GM21367 (cell line): ENCODE measurements around the gene COQ10B.

Source experiments
- ATAC-seq: cut with Tn5 transposase; IDR thresholded peaks from one replicate; pipeline ENCODE4 v1.9.1; 2021; ENCODE audit not compliant: unreplicated experiment

COQ10B gene

GRCh38 chr2:197499594-197500502, 46.5 kb downstream of the COQ10B start, which contains the start of the genes HSPD1 and HSPE1:
Gene HSPD1 (minus strand): TSS chr2:197499840. CDS start chr2:197498848, 992 bp downstream.
Gene HSPE1 (plus strand): TSS chr2:197500379. CDS start chr2:197500437, 58 bp downstream.
- ATAC-seq, result peak; percentile 73

DNA sequence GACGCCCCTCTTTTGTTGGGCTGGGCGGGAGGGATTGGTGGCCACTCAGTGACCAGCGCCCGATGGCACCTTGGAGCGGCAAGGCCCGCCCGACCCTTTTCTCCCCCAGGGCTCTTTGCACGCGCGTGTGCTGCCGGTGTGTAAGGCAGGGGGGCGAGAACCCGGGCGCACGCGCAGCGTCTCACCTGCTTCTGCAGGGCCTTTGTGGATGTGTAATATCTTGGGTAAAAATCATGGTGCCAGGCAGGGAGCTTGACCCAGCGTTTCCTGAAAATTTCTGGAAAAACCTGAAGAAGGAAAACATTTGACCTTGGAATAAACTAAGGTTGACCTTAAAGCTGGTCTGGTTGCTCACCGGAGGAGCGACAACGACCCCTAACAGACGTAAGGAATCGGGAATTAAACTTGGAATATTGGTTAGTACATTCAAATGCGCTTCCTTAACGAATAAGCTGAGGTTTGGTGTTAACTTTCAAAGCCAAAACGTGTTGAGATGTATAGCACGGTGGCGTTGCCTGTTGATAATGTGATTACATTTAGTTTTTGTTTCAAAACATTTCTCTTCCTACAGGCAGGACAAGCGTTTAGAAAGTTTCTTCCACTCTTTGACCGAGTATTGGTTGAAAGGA, 47.3 kb downstream of the COQ10B start:
- ATAC-seq, result peak; percentile 10

GRCh38 chr2:197502201-197502600, 48.8 kb downstream of the COQ10B start:
- ATAC-seq, result no peak

DNA sequence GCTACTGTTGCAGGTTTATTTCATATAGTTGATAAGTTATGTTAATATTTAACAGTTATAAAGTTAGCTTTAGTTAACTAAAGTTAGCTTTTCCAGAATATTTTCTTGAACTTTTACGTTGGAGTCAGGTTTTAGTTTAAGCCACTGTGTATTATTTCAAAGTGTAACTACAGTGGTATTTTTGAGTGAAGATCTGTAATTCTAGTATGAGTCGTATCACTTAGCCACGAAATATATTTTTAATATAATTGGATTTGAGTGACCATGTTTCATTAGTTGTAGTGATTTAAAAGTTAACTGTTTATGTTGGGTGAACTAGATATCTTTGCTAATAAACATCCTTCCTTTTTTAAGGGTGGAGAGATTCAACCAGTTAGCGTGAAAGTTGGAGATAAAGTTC, 49.3 kb downstream of the COQ10B start:
- no peak for ATAC-seq

GRCh38 chr2:197504000-197504399, 50.6 kb downstream of the COQ10B start:
- no peak for ATAC-seq

DNA sequence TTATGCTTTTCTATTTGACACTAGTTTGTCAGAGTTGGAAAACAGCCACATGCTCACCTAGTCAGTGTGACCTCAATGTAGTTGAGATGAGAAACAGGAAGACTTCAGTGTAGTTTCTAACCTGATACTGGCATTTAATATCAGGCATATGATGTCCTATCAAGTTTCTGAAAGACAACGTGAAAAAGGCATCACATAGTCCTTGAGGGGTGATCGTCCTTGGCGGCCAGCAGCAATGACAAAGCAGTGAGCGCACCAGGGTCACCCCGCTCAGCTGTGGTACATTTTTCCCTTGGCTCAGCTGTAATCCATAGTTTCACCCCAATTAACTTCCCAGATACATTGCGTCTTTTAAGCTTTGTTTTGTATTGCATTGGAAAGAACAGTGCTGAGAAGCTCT, 51.2 kb downstream of the COQ10B start:
- ATAC-seq, result no peak

DNA sequence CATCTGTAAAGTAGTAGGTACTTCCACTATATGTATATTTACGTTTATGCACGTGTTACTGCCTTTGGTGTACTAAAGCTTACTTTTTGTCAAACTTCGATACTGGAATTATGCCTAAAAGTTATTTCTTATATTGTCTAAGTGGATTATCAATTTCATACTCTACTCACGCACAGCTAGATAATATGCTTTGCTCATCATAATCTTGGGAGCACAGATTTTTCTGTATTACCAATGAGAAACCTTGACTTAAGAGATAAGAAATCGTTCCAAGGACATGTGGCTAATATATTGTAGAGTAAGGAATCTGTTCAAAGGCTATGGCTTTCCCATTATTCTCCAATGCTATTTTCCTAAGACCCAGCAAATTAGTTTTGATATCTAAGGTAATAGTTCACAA, 53.3 kb downstream of the COQ10B start:
- ATAC-seq, result no peak

DNA sequence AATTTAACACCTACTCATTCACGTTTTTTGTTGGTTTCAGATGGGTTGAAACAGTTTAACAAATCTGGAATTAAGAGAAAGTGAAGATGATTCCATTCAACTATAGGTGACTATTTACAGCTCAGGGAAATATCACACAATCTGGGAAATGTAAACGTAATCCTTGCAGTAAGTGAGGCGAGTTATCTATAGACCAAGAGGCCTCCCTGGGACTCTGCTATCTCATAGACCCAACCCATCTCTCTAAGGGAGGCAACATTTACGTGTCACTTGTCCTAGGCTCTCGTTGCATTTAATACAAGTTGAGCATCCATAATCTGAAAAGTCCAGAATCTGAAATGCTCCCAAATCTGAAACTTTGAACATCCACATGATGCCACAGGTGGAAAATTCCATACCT, 60.6 kb downstream of the COQ10B start:
- no peak for ATAC-seq

DNA sequence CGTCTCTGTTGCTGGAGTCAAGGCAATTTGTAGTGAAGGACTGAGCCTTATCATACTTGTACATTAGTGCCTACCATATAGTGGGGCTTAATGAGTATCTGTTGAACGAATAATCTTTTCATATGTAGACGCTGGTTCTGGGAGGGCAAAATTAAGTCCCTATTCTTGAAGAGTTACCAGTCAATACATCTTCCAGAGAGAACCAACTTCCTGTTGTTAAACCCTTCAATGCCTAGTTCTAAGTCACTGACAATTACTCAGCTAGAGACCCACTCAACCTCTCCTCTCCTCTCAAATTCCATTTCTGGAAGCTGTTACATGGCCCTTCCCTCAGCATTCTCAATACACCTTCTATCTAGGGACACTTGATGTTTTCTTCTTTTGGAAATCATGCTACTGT, 61.4 kb downstream of the COQ10B start:
- ATAC-seq, result no peak

DNA sequence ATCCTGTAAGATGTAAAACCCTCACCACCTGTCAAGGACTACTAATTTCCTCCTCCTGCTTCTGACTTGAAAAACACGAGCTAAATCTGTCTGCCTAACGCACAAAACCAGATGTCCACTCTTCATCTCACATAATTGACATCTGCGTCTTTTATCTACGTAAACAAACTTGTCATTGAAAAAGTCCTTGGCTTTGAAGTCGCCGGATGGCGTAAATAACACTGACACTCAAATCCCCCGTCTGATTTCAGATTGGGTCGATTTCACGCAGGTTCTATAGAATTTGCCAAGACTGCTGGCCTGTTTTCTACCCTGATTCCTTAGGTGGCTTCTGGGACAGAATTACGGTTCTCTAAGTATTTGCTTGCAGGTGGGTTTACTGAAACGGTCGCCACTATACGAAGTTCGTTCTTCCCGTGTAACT, 62.0 kb downstream of the COQ10B start:
- ATAC-seq, result no peak

- ATAC-seq, result peak; percentile 93
Measured at GRCh38 chr2:197515739-197516392, 62.5 kb downstream of the COQ10B start, which contains the start of gene MOB4. Gene MOB4 (plus strand): TSS chr2:197516066. CDS start chr2:197516087, 21 bp downstream.

- ATAC-seq, result peak; percentile 6
Measured at GRCh38 chr2:197516393-197516761, 63.0 kb downstream of the COQ10B start.

DNA sequence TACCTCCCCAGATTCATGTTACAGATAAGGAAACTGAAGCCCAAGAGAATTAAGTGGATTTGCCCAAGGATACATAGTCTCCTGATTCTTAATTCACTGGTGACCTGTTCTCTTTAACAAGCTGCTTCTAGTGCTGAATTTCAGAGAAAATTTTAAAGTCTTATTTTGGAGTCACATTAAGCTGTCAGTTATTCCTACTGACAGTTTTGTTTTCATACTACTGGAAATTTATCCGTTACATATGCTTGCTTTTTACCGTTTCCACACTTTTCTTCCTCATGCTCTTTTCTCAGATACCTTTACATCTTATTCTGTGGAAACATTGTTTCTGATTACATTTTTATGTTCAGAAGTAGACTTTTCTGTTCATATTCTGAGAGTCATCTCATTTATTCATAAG, 63.8 kb downstream of the COQ10B start:
- ATAC-seq, result no peak
